NCI-H345 treated with DMSO at 0.1 percent for 48 hours (cell line): ENCODE results near the gene COL15A1.
A peak's percentile ranks its signal among the peaks of the same experiment; 100 is the strongest.
"Not testable (repeated sequence)": the region's sequence is repeated elsewhere in the genome, so short reads cannot be mapped to it uniquely, and the experiment has no call there.

Source experiments
- DNase-seq: peaks from one replicate; lab custom pipeline; 2025; ENCODE audit not compliant: unreplicated experiment; lab: John Stamatoyannopoulos, UW

Gene COL15A1

DNA sequence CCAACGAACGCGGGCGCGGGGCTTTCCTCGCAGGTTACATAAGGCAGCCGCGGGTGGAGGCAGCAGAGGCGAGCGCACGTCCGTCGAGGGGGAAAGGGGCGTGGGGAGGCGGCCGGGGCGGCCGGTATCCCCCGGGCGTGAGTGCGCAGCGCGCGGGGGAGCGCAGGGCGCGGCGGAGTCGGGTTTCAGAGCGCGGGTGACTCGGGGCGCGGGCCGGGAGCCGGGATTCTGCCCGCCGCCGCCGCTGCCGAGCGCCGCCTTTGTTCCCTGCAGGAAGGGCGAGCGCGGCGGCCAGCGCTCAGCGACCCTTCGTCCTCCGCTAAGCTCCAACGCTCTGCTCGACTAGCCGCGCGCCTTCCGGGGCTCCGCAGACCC lies at the start of gene COL15A1:
TSS of gene COL15A1 (plus strand) at position 226 of the 375 bp plus-strand sequence. CDS start 155 bp downstream, outside the sequence.
- DNase-seq, result no peak

DNA sequence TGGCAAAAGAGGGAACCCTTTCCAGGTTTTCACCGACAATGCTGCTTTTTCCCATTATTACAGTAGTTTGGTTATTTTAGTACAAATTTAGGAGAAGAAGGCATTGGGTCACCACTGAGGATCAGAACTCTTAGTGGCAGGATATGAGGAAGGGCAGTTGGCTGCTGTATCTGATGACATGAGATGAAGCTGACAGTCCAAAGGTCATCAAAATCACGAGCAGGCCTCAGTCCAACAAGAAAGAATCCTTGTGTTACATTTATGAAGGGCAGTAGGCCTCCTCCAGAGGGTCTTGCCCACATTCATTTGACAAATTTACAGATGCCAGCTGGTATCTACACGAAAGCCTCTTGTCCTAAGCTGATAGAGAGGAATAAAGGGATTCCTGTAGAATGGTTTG lies 49.5 kb upstream of the COL15A1 start:
- DNase-seq, result no peak

DNA sequence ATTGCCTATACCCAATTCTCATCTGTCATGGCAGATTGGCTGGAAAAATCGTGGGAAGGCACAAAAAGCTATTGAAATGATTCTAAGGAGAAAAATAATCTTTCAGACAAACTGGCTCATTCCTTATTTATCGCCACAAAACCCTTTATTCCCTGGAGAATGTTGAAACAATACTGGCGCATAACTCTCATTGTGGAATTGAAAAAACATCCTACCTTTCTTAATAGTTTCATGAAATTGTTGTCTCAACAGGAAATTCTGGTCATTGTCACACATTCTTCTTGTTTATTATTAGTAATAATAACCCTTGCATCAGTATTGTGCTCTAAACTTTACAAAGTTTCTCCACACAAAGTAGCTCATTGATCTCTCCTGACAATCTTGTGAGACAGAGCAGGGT lies 48.9 kb upstream of the COL15A1 start:
- no peak for DNase-seq

DNA sequence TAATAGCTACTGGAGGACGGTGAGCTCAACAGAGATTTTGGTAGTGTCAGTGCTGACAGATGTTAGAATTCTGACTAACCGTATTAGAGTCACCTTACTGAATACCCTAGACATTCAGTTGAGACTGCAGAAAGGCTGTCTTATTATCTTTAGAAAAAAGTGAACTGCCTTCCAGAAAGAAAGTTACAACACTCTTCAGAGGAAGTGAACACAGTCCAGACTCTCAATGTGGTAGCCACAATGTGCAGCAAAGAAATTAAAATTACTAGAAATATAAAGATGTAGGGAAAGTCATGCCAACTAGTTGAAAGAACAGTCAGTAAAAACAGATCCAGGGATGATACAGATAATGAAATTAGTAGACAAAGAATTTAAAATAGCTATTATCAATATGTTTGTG lies 47.1 kb upstream of the COL15A1 start:
- no peak for DNase-seq

DNA sequence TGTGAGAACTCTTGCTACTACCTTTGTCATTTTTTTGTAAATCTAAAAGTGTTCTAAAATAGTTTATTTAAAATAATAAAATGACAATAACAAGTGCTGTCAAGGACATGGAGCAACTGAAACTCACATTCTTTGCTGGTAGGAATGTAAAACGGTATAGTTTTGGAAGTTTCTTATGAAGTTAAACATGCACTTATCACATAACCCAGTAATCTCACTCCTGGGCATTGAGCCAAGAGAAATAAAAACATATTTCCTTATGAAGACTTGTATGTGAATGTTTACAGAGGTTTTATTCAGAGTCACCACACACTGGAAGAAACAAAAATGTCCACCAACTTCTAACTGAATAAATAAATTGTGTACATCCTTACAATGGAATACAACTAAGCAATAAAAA lies 46.0 kb upstream of the COL15A1 start:
- DNase-seq, result no peak

DNA sequence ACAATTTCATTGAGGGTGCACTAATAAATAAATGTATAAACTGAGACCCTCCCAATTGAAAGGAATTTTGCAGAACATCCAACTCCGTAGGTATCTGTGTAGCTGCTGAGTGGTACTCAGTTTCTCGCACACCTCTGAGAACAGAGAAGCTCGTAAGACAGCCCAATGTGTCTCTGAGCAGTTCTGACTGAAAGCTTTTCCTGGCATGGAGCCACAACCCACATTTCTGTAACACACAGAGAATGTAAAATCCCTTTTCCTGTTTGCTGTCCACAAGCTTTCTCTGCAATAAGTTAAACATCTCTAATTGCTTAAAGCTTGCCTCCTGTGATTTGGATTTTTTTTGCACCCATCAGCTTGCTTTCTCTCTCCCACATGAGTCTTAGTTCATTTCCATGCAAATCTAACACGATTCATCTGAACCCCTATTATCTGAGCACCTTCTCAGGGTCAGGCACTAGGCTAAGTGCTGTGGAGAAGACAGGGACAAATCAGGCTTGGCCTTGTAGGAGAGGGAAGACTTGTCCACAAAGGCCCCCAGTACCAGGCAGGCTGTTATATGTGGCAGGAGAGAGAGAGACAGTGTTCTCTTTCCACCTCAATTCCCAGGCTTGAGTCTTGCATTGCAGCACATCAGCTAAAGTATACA lies 44.2 kb upstream of the COL15A1 start:
- DNase-seq, result no peak

DNA sequence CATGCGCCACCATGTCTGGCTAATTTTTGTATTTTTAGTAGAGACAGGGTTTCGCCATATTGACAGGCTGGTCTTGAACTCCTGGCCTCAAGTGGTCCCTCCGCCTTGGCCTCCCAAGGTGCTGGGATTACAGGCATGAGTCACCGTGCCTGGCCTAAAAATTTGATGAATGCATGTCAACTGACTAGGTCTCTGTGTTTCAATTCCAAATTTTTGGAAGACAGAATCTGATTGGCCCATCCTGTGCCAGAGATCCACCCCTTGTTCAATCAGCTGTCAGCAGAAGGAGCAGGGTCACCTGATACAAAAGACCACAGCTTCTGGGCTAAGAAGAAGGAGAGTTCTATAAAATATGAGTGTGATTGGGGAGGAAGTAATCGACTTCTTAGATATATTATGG lies 43.5 kb upstream of the COL15A1 start:
- no peak for DNase-seq

DNA sequence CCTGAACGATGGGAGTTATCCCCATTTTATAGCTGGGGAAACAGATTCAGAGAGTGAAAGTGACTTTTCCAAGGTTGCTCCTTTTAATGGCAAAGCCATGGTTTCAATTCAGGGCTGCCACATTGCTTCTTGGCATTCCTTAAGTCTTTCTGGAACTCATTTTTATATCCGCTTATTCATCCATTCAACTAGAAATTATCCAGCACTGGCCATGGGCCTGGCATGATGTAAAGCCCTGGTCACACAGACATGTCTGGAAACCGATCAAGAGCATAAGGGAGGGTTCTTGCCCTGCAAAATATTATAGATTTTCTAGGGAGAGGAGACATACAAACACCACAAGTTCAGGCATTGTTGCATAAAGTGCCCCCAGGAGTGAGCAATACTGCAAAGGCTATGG lies 43.0 kb upstream of the COL15A1 start:
- no peak for DNase-seq

DNA sequence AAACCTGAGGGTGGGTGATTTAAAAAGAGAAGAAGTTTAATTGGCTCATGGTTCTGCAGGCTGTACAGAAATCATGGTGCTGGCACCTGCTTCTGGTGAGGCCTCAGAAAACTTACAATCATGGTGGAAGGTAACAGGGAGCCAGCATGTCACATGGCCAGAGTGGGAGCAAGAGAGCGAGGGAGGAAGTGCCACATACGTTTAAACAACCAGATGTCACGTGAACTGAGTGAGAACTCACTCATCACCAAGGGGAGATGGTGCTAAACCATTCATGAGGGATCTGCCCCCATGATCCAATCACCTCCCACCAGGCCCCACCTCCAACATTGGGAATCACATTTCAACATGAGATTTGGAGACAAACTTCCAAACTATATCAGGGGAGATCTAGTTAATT lies 41.9 kb upstream of the COL15A1 start:
- DNase-seq, result not testable (repeated sequence)

DNA sequence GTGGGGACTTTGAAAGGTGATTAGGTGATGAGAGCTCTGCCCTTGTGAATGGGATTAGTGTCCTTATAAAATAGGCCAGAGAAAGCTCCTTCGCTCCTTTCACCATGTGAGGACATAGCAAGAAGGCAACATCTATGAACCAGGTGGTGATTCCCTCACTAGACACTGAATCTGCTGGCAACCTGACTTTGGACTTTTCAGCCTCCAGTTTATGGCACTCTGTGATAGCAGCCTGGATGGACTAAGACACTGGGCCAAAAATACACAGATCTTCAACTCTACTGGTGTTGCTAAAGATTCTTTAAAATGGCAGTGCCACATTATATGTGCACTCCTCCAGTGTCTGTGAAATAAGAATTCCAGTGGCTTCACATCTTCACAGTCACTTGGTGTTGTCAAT lies 41.2 kb upstream of the COL15A1 start:
- DNase-seq, result no peak

DNA sequence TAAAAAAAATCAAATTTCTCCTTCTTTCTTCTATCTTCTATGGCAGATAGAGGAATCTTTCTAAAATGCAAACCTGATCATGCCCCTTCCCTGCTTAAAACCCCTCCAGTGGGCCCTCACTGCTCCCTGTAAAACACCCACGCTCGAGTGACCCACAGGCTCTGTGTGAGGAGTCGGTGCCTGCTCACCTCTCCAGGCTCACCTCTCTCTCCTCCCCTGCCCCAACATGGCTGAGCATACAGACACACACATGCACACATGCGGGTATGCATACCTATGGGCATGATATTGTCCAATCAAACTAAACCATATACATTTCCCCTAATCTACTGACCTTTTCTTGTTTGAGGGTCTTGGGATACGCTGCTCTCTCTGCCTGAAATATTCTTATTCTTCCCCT lies 40.8 kb upstream of the COL15A1 start:
- DNase-seq, result no peak

DNA sequence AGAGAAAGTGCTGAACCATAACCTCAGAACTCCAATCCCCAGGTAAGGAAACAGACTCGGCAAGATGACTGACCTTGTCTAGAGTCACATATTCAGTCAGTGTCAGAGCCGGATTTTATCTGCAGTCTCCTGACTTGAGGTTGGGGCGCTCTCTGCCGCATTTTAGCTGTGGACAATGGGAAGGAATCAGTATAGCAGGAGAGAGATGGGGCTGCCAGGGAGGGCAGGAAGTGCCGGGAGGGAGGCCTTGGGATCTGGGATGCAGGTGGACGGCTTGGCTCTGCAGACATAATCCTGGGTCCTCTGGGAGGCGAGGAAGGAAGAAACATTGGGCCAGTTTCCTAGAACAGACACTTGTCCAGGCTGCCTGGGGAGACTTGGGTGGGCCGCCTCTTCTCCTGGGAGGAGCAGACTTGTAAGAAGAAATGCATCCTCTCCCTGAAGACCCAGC lies 39.7 kb upstream of the COL15A1 start:
- no peak for DNase-seq

DNA sequence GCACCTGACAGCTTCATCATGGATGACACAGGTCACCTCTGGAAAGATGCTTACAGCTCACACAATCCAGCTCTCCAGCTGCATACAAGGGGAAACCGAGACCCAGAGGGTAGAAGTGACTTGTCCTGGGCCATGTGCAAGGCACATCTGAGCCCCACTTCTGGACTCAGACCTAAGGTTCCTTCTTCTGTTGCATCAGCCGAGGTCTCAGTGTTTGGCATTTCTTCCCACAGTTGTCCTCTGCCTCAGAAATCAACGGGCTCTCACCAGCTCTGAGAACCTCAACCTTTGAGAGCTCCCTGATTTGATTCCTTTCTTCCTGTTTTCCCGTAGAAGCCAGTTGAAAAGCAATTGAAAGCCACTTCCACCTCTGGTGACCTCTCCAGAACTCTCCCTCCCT lies 38.7 kb upstream of the COL15A1 start:
- DNase-seq, result no peak

DNA sequence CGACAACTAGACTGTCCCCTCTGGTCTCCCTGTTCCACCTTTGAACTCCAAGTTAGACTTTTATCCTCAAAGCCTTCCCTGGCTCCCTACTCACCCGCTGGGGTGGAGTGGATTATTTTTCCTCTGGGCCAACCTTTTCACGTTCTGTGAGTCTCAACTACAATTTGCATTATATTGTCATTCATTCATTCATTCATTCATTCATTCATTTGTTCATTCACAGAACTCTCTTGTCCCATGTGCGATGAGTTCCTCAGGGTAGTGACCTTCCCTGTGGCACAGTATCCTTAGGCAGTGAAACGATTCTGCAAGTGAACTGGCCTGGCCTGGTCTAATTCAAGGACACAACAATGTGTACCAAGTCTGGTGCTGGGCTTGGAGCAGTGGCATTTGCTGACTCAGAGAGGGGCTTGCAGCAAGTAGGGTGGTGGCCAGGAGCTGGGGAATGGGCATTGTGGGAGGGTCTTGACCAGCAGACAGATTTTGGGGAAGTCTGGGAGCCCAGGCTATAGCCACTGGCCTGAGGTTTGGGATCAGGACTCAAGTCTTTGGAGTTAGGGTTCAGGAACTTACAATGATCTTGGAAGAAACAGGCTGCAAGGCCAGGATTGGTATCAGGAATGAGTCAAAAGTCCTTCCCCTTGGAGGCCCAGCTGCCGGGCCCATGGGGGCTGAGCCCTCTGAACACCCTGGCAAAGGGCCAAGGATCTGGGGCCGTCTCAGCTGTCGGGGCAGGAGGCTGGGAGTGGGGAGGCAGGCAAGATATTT lies 37.2 kb upstream of the COL15A1 start:
- DNase-seq, result peak; percentile 2

DNA sequence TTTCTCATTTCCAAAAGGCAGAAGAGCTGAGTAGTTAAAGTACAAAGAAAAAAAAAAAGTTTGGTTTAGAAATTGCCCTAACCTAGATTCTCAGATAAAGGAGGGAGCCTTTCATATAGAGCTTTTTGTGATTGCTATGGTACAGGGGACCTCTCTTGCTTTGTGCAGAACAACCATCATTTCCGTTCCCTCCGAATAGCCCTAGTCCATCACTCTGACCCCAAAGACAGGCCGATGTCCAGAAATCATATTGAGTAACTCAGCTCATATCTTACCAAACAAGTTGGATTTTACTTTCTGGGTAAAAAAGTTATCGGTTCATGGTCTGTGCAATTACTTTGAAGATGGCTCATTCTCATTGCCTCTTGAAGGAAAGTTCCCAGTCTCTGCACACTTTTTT lies 36.7 kb upstream of the COL15A1 start:
- no peak for DNase-seq

DNA sequence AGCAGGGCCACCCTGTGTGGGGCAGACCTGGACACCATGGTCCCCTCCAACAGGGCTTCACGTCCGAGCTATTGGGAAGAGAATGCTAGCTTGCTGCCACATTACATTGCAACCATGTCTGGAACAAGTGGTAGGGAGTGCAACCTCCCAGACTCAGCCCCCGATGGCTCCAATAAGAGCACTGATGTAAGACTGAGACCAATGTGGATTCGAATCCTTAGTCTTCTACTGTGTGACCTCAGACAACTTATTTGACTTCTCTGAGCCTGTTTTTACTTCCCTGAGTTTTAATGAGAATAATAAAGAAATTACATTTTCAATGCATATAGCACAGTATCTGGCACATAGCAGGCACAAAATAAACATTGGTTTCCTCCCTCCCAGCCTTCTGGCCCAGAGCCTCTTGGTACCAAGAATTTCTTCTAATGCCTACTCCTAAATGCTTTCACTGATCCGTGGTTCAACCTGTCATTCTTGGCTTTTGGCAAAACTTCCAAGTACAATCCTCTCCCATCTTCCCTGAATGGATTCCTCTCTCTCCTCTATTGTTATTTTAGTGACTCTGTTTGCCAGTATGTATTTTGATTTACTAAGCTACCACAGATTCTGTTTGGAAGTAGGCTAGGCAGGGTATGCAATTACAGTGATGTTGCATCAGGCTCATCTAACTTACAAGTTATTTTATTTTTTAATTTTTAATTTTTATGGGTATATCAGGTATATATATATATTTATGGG lies 34.6 kb upstream of the COL15A1 start:
- DNase-seq, result no peak

DNA sequence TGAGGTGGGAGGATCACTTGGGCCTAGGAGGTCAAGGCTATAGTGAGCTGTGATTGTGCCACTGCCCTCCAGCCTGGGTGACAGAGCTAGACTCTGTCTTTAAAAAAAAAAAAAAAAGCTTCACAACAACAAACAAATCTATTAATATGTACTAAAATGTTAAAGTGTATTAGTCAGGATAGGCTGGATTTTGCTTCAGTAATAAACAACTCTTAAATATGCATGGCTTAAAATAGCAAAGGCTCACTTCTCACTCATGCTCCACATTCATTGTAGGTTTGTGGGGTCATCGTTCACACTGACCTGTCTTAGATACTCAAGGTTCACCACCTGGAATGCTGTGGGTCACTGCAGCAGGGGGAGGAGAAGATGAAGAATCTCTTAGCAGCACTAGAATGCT lies 33.8 kb upstream of the COL15A1 start:
- no peak for DNase-seq

DNA sequence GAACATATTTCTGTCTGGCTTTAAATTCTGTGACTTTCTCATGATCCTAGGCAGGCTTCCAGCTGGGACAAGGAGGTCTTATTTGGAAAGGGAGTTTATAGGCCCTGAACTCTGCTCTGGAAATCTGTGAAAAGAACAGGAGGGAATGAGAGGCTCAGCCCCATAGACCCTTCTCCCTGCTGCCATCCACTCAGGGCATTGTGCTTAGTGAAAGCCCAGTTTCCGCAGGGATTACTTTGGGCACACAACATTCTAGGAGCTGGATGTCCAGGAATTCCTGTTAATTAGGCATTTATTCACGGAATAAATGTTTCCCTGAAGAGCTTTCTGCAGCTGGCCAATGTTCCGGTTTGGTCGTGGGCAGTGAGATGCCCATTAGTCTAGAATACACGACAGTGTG lies 32.7 kb upstream of the COL15A1 start:
- DNase-seq, result no peak

DNA sequence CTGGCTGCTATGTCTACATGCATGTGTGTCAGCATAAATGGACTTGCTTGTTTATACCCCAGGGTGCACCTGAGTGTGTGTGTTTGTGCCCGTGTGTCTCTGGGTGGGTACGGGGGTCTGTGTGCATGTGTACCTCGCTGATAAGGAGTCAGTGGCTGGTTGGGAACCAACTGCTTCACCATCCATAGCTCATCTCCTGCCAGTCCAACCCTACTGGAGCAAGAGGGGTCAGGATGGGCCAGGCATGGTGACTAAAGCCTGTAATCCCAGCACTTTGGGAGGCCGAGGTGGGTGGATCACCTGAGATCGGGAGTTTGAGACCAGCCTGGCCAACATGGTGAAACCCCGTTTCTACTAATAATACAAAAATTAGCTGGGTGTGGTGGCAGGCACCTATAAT lies 32.0 kb upstream of the COL15A1 start:
- not testable (repeated sequence) for DNase-seq

DNA sequence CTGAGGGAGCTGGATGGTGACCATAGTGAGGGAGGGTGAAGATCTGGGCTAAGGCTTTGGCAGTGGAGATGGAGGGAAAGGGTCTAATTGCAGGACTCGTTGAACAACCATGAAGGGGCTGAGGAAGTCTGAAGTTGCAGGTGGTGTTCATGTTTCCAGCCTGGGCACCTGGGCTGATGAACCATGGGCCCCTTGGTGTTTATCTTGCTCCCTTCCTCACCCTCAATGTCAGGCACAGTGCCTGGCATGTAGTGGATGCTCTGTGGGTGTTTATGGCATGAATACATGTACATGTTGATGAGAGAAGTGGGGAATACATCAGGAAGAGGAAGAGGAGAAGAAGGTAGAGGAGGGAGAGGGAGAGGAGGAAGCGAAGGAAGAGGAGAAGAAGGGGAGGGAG lies 31.3 kb upstream of the COL15A1 start:
- DNase-seq, result no peak

DNA sequence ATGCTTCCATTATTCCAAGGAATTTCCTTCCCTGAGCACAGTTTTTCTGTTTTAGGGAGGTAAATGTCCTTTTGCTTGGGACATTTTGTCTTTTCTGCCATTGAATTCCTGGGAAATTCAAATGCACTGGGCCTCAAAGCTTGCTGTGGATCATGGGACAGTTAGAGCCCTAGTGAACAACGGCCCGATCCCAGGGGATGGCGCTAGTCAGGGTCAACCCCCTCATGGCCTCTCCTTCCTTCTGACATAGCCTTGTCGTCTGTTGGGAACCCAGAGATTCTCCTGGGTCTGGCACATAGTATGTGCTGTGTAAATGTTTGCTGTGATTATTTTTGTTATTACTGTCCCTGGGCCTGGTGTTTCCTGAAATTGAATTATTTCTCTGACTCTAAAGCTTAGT lies 30.7 kb upstream of the COL15A1 start:
- DNase-seq, result no peak

DNA sequence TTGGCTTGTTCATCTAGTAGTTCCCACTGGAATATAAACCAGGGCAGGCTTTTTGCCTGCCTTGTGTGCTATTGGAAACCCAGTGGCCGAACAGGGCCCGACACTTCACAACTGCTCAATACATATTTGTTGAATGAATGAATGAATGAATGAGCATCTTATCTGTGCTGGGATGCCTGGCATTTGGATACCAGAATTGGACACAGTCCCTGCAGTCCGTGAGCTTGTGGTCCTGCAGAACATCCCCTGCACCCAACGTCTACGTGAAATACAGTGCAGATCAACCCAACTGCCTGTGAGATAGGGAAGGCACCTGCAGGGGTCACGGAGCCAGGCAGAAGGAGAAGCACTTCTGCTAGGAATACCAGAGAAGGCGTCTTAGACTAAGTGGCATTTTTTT lies 30.0 kb upstream of the COL15A1 start:
- DNase-seq, result no peak
